PC-3 (cell line): ENCODE results near the gene RERE.

ENCODE experiments used
- EZH2phosphoT487 ChIP-seq: fragments of 300-600 bp; sonication (generic); IDR thresholded peaks from 2 replicates; pipeline ENCODE4 v1.6.1; 2018; ENCODE audit warnings: mild to moderate bottlenecking, antibody characterized with exemption, low read length, borderline replicate concordance
- TF ChIP-seq, protein P1 (sequence below): fragments of 300-600 bp; sonication (generic); conservative IDR thresholded peaks from 2 replicates; pipeline ENCODE4 v1.5.1; 2017; ENCODE audit warnings: antibody characterized with exemption, low read depth, mild to moderate bottlenecking, low read length

DNA sequence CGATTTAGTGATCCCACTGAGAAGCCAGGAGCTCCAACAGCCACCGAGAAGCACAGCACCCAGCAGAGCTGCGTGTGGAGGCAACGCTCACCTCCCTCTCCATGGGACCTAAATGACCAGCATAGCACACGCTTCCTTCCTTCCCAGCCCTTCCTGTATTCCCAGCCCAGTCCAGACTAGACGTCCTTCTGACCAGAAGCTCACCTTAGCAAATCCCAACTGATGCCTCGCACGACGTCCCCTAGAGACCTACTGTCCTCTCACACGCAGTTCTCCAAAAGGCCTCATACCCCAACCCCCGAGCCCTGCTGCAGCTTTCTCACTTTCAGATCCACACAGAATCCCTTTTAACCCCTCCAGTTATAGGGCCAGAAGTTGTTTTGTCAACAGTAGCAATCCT, 367.1 kb downstream of the RERE start:
- TF ChIP-seq, protein P1, sequence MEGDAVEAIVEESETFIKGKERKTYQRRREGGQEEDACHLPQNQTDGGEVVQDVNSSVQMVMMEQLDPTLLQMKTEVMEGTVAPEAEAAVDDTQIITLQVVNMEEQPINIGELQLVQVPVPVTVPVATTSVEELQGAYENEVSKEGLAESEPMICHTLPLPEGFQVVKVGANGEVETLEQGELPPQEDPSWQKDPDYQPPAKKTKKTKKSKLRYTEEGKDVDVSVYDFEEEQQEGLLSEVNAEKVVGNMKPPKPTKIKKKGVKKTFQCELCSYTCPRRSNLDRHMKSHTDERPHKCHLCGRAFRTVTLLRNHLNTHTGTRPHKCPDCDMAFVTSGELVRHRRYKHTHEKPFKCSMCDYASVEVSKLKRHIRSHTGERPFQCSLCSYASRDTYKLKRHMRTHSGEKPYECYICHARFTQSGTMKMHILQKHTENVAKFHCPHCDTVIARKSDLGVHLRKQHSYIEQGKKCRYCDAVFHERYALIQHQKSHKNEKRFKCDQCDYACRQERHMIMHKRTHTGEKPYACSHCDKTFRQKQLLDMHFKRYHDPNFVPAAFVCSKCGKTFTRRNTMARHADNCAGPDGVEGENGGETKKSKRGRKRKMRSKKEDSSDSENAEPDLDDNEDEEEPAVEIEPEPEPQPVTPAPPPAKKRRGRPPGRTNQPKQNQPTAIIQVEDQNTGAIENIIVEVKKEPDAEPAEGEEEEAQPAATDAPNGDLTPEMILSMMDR = no peak
- no peak for TF ChIP-seq EZH2phosphoT487
